ENCODE results near the gene ACAT1. TPM values are rescaled to one million over a fixed set of nuclear protein-coding genes. Genes with fewer than 3 reads are reported as not detected.
A peak's percentile ranks its signal among the peaks of the same experiment; 100 is the strongest.
"Not testable (repeated sequence)": the region's sequence is repeated elsewhere in the genome, so short reads cannot be mapped to it uniquely, and the experiment has no call there.

ACAT1 gene
- total and polyA plus RNA-seq, 10 of the 15 experiments (the other 5 are each of a cell fraction or from before 2014, with no cell fraction given), result 57.1 to 139 (median 91.2) TPM

DNA sequence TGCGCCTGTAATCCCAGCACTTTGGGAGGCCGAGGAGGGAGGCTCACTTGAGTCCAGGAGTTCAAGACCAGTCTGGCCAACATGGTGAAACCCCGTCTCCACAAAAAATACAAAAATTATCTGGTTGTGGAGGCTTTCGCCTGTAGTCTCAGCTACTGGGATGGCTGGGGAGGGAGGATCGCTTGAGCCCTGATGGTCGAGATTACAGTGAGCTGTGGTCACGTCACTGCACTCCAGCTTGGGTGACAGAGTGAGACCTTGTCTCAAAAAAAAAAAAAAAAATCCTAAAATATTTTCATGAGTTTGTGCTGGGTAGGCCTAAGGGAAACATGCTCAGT, 462 bp upstream of the ACAT1 start:
- SMC1A ChIA-PET (ENCODE audit: uncharacterized antibody, unreplicated experiment), result interaction anchor here (0.6 kb wide), 1 partner anchor 227 kb away, joined by 3 read pairs; no protein-coding TSS in a partner anchor
- BruUV-seq (replicated peaks); H3K4me1 ChIP-seq (ENCODE audit: control insufficient read depth, insufficient read depth, low read length); ATAC-seq; FAIRE-seq; DNase-seq (ENCODE audit: low read depth, low spot score); H4K20me1 ChIP-seq (ENCODE audit: control insufficient read depth, insufficient read depth); H3K9me3 ChIP-seq (replicated peaks; ENCODE audit: control insufficient read depth, insufficient read depth, low read length); POLR2A ChIA-PET; H3K36me3 ChIP-seq (ENCODE audit: control insufficient read depth in 2 of 2, insufficient read depth in 2 of 2, low read length in 1 of 2); H3K27me3 ChIP-seq (replicated peaks in 1 of 2; ENCODE audit: control insufficient read depth in 2 of 2, insufficient read depth in 2 of 2, low read length in 1 of 2): not testable (repeated sequence)
- intact Hi-C loops (cut with micrococcal nuclease; ENCODE audit: unreplicated experiment) (loop anchor here (2.0 to 5.0 kb wide), 2 partner anchors 102 to 541 kb away; partner anchors contain the start of genes ATM and NPAT), in situ Hi-C loops (cut with MboI) (loop anchor here (5.0 kb wide), 1 partner anchor 531 kb away; no protein-coding TSS in a partner anchor)
- CTCF ChIA-PET, result interaction anchor here (0.7 kb wide), 1 partner anchor 9 kb away, joined by 3 read pairs; no protein-coding TSS in a partner anchor
- H3K9ac ChIP-seq (ENCODE audit: control insufficient read depth, insufficient read depth, low read length), result peak overlapping the region; percentile 89
- RAD21 ChIA-PET (ENCODE audit: unreplicated experiment), result interaction anchor here (4.4 kb wide), 1 partner anchor 101 kb away, joined by 27 read pairs; the partner anchor contains the start of genes ATM and NPAT
- H3K27ac ChIP-seq (ENCODE audit: control insufficient read depth, insufficient read depth), result peak overlapping the region; percentile 65
- peaks cover 33% of the 10 kb centered on the region for H3K79me2 ChIP-seq (ENCODE audit: control insufficient read depth, insufficient read depth, low read length)
- H3K4me2 ChIP-seq (ENCODE audit: control insufficient read depth, insufficient read depth), result peak overlapping the region; percentile 94
- peak overlapping the region; percentile 73 for H3K4me3 ChIP-seq
- WGBS (ENCODE audit: insufficient coverage, insufficient replicate concordance, low lambda C conversion rate, missing lambda C conversion rate), result 48% methylated on average over 7 of the region's 7 CpGs
- H2AFZ ChIP-seq (ENCODE audit: control insufficient read depth, low read depth, low read length), result peak overlapping the region; percentile 96

DNA sequence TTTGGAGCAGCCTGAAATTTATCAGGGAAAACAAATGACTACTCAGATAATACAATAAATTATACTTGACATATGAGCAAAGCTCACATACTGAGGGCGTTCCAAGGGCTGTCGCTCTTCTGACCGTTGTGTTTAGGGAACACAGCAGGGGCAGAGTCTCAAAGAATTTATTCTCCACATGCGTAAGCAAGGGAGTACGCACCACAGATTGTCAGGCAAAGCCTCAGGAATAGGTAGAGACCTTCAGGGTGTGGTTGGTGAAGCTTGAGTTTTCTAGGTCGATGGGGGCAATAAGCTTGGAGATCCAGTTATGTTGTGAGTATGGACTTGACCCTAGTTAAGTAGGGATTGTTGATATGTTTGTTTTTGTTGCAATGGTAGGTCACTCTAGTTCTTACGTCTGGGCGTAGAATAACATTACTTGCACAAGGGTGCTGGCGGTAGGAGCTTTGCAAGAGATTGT, 830 bp downstream of the ACAT1 start:
- POLR2A ChIA-PET, result interaction anchor here (0.6 to 1.0 kb wide), 2 partner anchors 26 to 100 kb away, joined by 3 to 6 read pairs; partner anchors contain the start of gene NPAT
- RAD21 ChIA-PET (ENCODE audit: unreplicated experiment), result no interaction called here
- SMC1A ChIA-PET (ENCODE audit: uncharacterized antibody, unreplicated experiment), result interaction anchor here (0.6 to 2.0 kb wide), 5 partner anchors 11 to 373 kb away, joined by 3 to 6 read pairs (median 5); partner anchors contain the start of gene CUL5
- H3K27me3 ChIP-seq (replicated peaks in 1 of 2; ENCODE audit: control insufficient read depth in 2 of 2, insufficient read depth in 2 of 2, low read length in 1 of 2), result no peaks in the 10 kb centered on the region
- no TSS peak for BruUV-seq (replicated peaks)
- FAIRE-seq (peak; percentile 49), DNase-seq (ENCODE audit: low read depth, low spot score) (no peak), ATAC-seq (no peak)
- no peaks in the 10 kb centered on the region for H3K36me3 ChIP-seq (ENCODE audit: control insufficient read depth in 2 of 2, insufficient read depth in 2 of 2, low read length in 1 of 2)
- in situ Hi-C loops (cut with MboI), result loop anchor here (5.0 kb wide), 1 partner anchor 530 kb away; no protein-coding TSS in a partner anchor
- H2AFZ ChIP-seq (ENCODE audit: control insufficient read depth, low read depth, low read length), result peak overlapping the region; percentile 96; the same call in 1 of the 2 replicates
- H3K9me3 ChIP-seq (replicated peaks; ENCODE audit: control insufficient read depth, insufficient read depth, low read length), result no peaks in the 10 kb centered on the region
- CTCF ChIA-PET, result interaction anchor here (1.3 kb wide), 1 partner anchor 11 kb away, joined by 4 read pairs; no protein-coding TSS in a partner anchor
- H4K20me1 ChIP-seq (ENCODE audit: control insufficient read depth, insufficient read depth), result no peaks in the 10 kb centered on the region
- intact Hi-C loops (cut with micrococcal nuclease; ENCODE audit: unreplicated experiment), result loop anchor here (5.0 kb wide), 1 partner anchor 540 kb away; no protein-coding TSS in a partner anchor
- H3K27ac ChIP-seq (ENCODE audit: control insufficient read depth, insufficient read depth), result peak overlapping the region; percentile 65
- H3K4me1 ChIP-seq (ENCODE audit: control insufficient read depth, insufficient read depth, low read length), result peaks cover 10% of the 10 kb centered on the region
- peak overlapping the region; percentile 73 for H3K4me3 ChIP-seq
- H3K9ac ChIP-seq (ENCODE audit: control insufficient read depth, insufficient read depth, low read length), result peak overlapping the region; percentile 89
- H3K79me2 ChIP-seq (ENCODE audit: control insufficient read depth, insufficient read depth, low read length), result peaks cover 35% of the 10 kb centered on the region
- WGBS (ENCODE audit: insufficient coverage, insufficient replicate concordance, low lambda C conversion rate, missing lambda C conversion rate), result 83% methylated on average over 9 of the region's 9 CpGs
- H3K4me2 ChIP-seq (ENCODE audit: control insufficient read depth, insufficient read depth), result peak overlapping the region; percentile 94
- no peak for TF ChIP-seq GATAD2B (conservative IDR thresholded peaks at IDR 0.05; ENCODE audit: low read depth)
- TF ChIP-seq, protein P1, sequence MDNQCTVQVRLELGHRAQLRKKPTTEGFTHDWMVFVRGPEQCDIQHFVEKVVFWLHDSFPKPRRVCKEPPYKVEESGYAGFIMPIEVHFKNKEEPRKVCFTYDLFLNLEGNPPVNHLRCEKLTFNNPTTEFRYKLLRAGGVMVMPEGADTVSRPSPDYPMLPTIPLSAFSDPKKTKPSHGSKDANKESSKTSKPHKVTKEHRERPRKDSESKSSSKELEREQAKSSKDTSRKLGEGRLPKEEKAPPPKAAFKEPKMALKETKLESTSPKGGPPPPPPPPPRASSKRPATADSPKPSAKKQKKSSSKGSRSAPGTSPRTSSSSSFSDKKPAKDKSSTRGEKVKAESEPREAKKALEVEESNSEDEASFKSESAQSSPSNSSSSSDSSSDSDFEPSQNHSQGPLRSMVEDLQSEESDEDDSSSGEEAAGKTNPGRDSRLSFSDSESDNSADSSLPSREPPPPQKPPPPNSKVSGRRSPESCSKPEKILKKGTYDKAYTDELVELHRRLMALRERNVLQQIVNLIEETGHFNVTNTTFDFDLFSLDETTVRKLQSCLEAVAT (IDR thresholded peaks at IDR 0.05), result no peak
- TF ChIP-seq ZZZ3 (IDR thresholded peaks at IDR 0.05; ENCODE audit: control insufficient read depth, insufficient read length, low read depth), result no peak
- no peak for TF ChIP-seq EP300 (IDR thresholded peaks at IDR 0.05; ENCODE audit: borderline replicate concordance in 1 of 2, control insufficient read depth in 1 of 2, low read depth in 2 of 2, low read length in 2 of 2)
- TF ChIP-seq, protein P2, sequence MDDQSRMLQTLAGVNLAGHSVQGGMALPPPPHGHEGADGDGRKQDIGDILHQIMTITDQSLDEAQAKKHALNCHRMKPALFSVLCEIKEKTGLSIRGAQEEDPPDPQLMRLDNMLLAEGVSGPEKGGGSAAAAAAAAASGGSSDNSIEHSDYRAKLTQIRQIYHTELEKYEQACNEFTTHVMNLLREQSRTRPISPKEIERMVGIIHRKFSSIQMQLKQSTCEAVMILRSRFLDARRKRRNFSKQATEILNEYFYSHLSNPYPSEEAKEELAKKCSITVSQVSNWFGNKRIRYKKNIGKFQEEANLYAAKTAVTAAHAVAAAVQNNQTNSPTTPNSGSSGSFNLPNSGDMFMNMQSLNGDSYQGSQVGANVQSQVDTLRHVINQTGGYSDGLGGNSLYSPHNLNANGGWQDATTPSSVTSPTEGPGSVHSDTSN (IDR thresholded peaks at IDR 0.05; ENCODE audit: insufficient replicate concordance, low read depth, low read length), result no peak
- TF ChIP-seq TCF3 (IDR thresholded peaks at IDR 0.05; ENCODE audit: borderline replicate concordance, insufficient read depth, low read depth, low read length), result no peak
- TF ChIP-seq BCL11A (IDR thresholded peaks at IDR 0.05; ENCODE audit: low read depth, low read length), result no peak
- TF ChIP-seq BHLHE40 (IDR thresholded peaks at IDR 0.05; ENCODE audit: borderline replicate concordance in 1 of 2, low read depth in 2 of 2, low read length in 1 of 2), result no peak
